NCI-H82 treated with DMSO at 0.1 percent for 48 hours (cell line): ENCODE results near the gene SETBP1.

Experiments
- DNase-seq: peaks from one replicate; lab custom pipeline; 2025; ENCODE audit not compliant: unreplicated experiment; lab: John Stamatoyannopoulos, UW

Gene SETBP1

DNA sequence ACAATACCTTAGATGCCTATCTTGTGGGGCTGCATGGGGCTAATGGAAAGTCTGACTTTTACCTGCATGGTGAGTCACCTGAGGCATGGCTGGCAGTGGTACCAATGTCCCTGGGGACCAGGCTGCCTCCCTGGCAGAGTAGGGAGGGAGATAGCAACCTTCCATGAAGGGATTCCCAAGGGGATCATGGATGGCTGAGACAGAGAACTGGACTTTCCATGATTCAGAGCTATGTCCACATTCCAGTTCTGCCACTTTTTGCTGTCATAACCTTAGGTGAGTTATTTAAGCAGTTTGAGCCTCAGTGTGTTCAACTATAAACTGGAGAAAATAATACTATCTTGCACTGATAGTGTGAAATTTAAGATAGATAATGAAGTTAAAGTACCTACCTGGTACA is 178.6 kb downstream of the SETBP1 start:
- DNase-seq: no peak

DNA sequence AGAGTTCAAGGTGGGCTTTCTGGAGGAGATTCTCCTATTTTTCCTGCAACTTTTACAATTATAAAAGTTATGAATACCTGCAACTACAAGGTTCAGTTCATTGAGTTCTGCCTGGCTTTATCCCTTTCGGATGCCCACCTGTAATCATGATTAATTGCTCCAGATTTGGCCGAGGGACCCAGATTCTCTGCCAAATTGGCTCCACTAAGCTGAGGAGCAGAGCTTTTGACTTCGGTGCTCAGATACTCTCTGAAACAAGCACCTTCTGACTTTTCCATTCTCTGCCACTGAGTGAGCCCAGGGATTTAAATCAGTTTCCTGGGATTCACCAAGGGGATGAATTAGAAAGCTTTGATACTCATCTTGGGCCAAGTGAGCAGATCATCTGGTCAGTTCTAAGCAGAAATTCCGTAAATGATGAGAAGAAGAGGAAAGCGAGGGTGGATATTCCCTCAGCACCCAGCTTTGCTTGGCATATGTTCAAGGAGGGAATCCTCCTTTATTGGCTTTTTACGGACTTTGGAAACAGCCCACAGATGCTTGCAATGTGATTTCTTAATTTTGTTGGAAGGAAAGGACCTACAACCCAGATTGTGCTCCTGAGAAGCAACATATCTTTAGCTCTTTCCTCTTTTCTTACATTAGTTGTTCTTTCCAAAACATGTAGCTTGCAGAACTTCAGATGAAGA is 179.2 kb downstream of the SETBP1 start:
- DNase-seq: peak; percentile 48

DNA sequence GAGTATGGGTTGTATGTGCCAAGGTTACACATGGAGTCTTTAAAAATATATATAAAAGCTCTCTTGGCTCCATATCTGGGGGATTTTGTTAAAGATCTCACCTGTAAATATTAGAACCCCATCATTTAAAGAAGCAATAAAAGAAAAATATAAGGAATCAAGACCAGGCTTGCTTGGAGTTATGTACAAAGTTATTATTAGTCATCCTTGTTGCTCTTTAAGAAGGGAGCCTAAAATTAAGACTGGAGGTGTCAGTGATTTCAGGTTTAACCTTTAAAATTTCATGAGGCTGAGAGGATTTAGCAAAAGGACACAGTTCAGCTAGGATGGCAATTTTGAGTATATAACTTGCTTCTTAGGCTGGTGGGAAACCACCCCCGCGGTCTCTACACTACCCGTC is 181.4 kb downstream of the SETBP1 start:
- no peak for DNase-seq

DNA sequence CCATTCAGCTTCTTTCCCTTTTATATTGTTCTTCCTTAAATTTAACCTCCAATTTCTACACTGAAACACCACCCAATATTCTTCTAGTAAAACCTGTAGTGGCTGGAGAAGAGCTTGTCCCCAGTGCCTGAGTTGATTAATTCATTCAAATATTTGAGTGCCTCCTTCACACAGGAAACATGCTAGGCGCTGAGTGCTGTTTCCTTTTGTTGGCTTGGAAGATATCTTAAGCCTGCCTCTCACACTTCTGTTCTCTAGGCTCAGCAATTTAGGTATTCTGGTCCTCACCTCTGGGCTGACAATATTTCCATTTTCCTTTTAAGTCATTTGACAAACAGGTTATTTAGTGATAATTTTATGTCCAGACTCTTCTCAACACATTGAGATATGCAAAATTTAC is 185.4 kb downstream of the SETBP1 start:
- DNase-seq: no peak

DNA sequence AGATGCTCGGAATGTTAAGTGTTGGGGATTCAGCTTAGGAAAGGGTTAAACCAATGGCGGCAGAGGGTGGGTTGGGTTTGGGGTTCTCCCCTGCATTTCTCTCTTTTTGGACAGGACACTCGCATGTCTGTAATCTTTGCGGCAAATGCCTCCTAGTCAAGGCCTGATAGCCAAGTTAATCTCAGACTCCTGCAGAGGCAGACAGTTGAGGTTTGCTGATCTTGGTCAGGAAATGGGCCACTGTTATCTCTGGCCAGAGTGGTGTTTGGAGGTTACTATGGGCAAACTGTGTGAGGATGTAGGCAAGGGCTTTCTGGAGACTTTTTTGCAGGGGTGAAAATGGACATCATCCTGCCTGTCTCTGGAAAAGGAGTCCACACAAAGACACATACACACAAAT is 188.8 kb downstream of the SETBP1 start:
- DNase-seq: no peak

DNA sequence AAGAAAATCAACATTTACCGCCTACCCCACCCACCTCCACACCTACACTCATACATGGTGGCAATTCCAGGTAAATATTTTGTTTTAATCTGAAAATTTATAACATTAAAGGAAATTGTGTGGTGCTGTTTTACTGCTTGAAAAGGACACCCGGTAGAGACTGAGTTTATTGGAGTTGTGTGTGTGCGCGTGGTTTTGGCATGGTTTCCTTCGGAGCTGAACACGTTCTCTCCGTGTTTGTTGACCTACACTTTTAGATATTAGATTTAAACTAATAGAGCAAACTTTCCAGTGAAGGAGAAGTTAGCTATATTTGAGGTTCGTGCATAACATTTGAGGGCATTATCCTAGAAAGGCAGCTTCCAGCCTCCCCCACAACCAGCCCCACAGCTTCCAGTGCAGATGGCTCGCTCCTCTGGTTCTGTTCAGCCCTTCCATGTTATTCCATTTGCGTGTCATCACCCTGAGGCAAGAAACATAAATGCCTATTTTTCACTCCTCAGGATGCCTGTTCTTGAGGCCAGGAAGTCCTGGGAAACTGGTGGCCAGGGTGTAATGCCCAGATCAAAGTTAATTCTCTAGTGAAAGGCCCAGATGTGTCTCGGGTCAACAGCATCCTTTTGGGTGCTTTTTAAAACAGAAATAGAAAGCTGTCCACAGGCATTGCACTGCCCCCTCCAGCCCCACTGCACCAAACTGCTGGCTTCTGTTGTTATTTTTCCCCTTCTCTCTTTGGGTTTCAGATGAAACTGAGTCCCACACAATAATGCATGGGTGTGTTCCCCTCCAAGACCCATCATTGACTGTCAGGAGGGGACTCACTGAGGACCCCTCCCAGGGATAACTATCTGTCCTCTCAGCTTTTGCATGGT is 190.2 kb downstream of the SETBP1 start:
- no peak for DNase-seq

DNA sequence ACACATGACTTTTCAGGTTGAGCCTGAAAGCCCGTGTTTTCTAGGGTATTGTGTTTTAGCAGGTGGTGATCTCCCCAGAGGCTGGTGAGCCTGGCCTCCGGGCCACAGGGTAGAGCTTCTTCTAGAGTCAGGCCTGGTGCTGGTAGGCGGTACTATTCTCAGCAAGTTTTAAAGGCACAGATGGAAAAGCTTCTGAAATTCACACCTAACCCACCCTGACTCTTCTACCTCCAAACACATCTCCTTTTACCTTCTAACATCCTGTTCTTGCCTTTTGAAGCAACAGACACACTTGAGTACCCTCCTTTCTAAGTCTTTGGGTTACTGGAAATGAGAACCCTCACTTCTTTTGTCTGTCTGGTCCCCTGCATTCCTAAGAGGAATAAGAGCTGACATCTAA is 191.1 kb downstream of the SETBP1 start:
- no peak for DNase-seq

DNA sequence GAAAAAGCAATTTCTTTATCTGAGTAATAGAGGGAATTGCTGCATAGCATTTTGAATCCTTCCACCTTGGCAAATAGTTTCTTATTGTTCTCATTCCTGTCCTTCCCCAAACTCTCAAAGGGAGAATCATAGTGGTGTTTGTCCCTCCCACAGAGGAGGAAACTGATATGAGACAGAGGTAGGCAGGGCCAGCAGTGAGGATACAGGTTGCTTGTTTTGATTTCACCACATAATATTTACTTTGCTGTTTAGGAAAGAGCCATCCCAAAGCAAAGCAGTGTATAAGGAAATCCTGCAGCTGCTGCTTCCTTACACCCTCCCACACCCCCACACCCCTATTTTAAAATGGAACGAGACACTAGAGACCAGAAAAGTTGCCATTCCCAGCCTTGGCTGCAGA is 195.3 kb downstream of the SETBP1 start:
- DNase-seq: no peak

DNA sequence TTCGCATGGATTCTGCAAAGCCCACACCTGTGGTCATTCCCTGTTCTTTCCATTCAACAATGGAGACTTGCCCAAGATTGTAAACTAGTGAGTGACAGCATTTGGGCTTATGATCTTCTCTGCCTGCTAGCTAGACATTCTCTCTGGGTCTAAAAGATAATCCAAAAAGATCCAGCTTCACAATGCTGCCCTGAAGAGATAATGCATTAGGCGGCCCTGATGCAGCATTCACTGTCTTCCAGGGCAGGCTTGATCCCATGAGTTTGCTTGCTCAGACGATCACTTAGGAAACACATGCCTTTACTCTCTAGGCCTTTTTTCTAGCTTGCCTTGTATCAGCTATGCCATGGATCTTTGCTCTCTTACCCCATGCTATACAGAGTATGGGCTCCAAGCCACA is 196.1 kb downstream of the SETBP1 start:
- no peak for DNase-seq

DNA sequence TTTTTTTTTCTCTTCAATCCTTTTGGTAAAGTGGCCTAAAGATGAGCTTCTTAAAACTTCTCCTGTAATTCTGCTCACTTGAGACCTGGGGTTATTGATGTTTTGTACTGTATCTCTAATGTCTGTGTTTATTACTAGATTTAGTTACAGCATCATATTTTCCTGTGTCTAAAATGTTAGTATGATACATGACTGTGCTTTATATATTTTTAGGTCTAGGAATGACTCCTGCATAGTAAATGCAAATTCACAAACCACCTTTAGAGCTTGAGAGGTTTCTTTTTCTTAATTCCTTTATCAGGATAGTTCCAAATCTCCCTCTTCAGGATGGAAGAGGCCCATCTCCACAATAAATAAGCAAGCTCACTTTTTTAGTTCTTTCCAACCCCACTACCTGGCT is 197.6 kb downstream of the SETBP1 start:
- DNase-seq: no peak

DNA sequence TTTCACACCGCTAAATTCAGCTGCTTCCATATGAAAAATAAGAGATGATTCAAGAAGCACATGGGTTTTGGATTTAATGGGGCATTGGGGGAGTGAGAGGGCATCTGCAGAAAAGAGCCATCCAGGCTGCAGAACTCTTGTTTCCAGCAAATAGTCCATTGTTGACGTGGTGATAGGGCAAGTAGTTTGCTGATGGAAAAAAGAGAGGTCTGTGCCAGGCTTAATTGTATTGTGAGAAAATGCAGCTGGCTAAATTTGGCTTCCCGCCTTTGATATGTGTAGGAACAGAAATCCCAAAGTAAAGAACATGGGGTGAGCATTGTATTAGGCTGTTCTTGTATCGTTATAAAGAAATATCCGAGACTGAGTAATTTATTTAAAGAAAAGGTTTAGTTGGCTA is 199.5 kb downstream of the SETBP1 start:
- no peak for DNase-seq

DNA sequence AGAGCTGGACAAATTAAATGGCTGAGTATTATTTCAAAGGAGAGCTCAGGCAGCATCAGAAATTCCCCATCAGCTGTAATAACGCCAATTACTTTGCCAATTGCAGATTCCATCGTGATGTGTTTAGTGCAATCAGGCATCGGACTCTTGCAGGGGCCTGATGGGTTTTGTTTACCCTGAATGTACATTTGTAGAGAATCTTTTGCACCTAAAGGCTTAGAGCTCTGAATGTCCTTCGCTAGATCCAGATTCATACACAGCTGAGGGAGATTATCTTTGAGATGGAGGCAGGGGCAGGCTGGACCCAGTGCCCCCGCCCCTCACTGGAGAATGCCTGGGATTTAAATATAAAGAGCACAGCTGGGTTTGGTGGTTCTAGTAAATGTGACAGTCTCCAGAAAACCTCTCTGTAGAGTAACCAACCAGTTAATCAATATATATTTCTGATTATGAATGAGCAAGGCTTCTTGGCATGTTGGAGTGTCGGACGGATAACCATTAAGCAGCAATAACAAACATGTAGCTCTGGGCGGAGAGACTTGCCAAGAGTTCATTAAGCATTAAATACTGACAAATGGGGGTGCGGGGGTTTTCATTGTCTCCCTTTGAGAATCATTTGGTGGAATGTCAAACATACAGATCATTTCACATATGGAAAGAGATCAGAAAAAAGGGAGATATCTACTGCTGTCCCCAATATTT is 200.9 kb downstream of the SETBP1 start:
- no peak for DNase-seq

DNA sequence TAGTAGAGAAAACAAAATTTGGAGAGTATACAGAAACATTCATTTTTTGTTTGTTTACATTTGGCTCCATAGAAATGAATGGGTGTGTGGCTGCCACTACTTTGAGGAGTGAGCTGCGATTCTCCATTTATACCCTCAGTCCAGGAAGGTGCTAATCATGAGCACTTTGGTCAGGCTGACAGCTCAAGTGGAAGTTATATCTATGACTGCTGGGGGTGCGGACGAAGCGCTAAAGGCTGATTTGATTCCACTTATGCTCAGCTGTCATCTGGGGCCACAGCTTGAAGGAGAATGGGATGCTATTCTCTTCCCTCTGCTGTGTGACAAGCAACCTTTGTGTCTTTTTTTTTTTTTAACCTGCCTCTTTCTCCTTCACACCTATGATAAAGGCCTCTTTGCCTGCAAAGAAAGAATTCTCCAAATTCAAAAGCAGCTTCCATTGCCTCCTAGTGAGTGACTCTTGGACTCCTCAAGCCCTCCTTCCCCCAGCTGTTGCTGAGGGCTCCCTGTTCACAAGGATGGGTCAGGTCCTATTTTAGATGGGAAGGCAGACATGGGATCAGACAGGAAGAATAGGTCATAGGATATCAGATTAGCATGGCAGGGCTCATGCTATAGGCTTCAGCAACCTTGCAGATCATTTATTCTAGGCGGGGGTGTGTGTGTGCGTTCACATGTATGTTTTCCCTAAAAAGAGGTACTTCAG is 201.6 kb downstream of the SETBP1 start:
- no peak for DNase-seq

DNA sequence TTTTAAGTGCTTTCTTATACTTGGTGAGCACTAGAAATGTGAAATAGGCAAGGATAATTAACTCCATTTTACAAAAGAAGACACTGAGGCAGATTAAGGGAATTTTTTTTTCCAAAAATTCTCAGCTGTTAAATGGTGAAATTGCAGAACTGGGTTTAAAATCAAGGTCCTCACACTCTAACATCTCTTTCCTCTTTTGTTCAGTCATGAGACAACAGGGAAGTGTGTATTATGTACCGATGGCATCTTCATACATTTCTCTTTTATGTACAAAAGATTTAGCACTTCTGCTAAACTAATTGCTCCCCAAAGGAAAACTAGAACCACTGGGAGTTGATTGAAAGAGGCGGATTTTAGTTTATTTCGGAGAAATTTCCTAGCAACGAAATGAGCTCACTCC is 203.0 kb downstream of the SETBP1 start:
- DNase-seq: no peak

DNA sequence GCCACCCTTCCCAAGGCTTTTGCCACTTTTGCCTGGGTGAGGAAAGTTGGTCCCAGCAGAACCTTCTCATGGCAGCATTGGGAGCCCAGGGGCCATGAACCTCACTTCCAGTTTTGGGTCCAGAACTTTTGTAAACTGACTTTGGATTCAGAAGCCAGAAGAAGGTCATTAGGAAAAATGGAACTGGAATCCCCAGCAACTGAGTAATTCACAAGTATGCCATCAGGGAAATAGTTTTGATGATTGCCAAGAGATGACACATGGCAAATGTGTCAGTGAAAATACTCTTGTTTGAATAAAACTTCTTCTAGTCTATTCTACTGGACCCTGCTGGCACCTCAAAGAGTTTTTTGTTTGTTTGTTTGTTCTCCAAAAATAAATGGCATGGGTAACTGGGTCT is 203.7 kb downstream of the SETBP1 start:
- no peak for DNase-seq

DNA sequence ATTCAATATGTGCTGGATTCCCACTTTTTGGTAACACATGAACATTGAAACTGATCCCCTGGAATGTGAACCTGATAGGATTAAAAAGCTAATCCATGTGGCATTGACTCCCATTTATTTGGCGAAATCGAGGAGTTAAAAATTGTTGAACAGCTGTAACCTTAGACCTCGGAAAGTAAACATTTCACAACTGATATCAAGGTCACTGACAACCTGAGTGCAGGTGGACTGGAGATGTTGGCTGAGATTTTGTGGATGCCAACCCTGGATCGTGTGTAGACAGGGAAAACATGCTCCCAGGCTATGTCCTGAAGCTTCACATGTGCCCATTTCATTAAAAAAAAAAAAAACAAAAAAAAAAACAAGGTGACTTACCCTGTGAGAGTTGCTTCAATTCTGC is 204.8 kb downstream of the SETBP1 start:
- DNase-seq: no peak

DNA sequence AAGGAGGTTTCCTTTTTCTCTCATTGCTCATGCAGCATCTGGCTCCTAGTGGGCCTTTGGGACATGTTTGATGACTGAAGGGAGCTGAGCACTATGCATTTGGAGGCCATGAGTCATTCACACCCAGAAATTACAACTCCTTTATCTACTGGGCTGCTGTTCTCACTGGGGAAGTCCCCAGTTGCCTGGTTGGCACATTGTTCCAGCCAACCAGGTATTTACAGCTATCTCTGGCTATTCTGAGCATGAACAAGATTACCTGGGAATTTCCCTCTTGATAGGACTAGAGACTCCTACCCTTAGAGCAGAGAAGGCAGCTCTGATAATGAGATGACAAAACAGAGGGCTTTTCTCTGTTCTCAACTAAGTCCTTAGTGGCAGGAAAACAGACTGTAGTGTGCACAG is 206.5 kb downstream of the SETBP1 start:
- no peak for DNase-seq

DNA sequence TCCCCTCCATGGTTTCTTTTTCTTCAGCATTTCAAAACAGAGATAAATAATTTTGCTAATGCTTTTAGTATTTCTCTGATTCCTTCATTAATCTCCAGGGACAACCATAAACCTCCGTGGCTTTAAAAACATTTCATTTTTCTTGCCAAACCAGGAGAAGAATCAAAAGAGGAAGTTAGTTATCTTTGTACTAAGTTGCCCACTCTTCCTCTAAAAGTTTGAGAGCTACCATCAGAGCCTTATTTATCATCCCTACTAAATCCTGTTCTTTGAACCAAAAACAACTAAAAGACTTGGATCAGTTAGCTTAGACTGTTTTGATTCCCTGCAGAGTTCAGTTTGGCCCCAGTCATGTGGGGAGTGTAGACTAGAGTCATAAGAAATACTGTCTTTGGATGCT is 208.4 kb downstream of the SETBP1 start:
- DNase-seq: no peak

DNA sequence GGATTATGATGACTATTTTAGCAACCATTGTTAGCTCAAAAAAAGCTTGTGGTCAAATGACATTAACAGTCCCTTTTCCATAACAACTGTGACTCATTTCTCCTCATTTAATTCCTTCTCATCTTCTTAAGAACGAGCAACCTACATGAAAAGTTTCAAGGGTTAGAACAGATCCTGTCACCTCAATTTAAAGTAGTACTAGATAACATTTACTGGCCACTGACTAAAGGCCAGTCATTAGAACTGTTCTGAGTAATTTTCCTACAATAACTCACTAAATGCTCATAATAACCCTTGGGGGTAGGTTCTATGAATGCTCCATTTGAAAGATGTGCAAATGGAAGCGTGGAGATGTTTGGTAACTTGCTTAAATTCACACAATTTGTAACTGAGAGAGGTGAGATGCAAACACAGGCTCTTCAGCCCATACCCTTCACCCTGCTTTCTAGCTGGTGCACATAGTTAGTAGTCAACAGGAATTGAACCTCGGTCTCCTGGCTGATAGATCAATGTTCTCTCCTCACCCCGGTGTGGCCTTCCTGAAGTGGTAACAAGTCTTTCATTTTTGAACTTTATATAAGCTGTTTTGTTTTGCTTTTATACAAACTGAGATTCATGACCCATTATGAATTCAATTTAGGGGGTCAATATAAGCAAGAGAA is 212.5 kb downstream of the SETBP1 start:
- no peak for DNase-seq

DNA sequence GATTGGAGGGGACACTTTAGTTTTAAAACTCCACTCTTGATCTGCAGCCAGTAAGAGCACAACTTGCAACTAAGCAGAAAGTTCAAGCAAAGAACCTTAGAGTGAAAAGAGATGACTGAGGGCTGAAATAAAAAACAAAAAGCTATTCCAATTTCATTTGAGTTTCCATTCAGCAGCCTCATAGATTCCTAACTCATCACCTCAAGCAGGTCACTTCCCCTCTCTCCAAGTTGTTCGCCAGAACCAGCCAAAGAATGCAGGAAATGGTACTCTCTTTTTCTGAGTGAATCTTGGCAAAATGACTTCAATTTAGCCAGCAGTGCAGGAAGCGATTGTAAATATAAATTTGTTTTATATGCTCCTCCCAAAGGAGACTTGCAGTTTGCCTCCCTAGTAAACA is 213.3 kb downstream of the SETBP1 start:
- no peak for DNase-seq
